Endothelial cell of umbilical vein (primary cell): ENCODE measurements around the gene CMBL. TPM values are rescaled to one million over a fixed set of nuclear protein-coding genes. Genes with fewer than 3 reads are reported as not detected.

Experiments used
- BruUV-seq: library from RNA; stranded (reverse); fragments of 400-500 nt; replicated peaks from 2 replicates; lab custom pipeline; 2021; lab: Mats Ljungman, UMichigan
- CTCF ChIA-PET: fragments of 300-600, 350-600 bp; sonication (Branson Sonifier 250); formaldehyde crosslinking; loops from one replicate; lab custom pipeline; 2021; ENCODE audit warnings: antibody characterized with exemption, inconsistent platforms; lab: Charles Lee
- POLR2A ChIA-PET: fragments of 300-600, 350-600 bp; sonication (Branson Sonifier 250); formaldehyde crosslinking; loops from one replicate; lab custom pipeline; 2021; ENCODE audit warnings: antibody characterized with exemption, inconsistent platforms; lab: Charles Lee
- DNase-seq: peaks from one replicate; pipeline ENCODE4 v3.0.0-alpha.2; 2011; ENCODE audit warnings: low read depth, low spot score
- FAIRE-seq: peaks from 2 replicates; lab custom pipeline; 2011; peaks lifted over from hg19 to GRCh38; lab: Jason Lieb, UNC
- H2AFZ ChIP-seq: 2 replicates; pipeline ENCODE4 v1.6.0; 2012; ENCODE audit warnings: low read depth, low read length, control low read depth, inconsistent platforms
- H3K27ac ChIP-seq: 2 replicates; pipeline ENCODE4 v1.5.1; 2011; ENCODE audit warnings: low read depth, mild to moderate bottlenecking, control low read depth, low read length, moderate library complexity; ENCODE audit not compliant: insufficient read depth
- H3K27me3 ChIP-seq, 2 experiments: 2 replicates each; pipeline versions ENCODE4 v1.6.0 to v1.6.1; 2011; ENCODE audit warnings: low read length in 2 of 2, mixed read lengths in 1 of 2; ENCODE audit not compliant: control insufficient read depth in 2 of 2, insufficient read depth in 2 of 2
- H3K36me3 ChIP-seq, 2 experiments: 2 replicates in 1 of 2; 3 replicates in 1 of 2; pipeline ENCODE4 v1.5.1; 2011; ENCODE audit warnings: low read length in 2 of 2, mild to moderate bottlenecking in 1 of 2, moderate library complexity in 1 of 2; ENCODE audit not compliant: control insufficient read depth in 2 of 2, insufficient read depth in 2 of 2; ENCODE audit errors: extremely low read depth in 1 of 2
- H3K4me1 ChIP-seq: 3 replicates; pipeline ENCODE4 v1.5.1; 2011; ENCODE audit warnings: mild to moderate bottlenecking, low read length; ENCODE audit not compliant: control insufficient read depth, insufficient read depth; ENCODE audit errors: extremely low read depth
- H3K4me2 ChIP-seq: 2 replicates; pipeline ENCODE4 v1.6.1; 2011; ENCODE audit warnings: low read length, control low read depth, mixed read lengths; ENCODE audit not compliant: insufficient read depth
- H3K4me3 ChIP-seq, 3 experiments: fragments of 200-600 bp in 1 of 3; sonication (generic), shearing (Covaris generic) in 1 of 3; replicated peaks in 1 of 3; 2 replicates each; pipeline ENCODE4 v1.5.1; 2011 to 2016; ENCODE audit warnings: control low read depth in 3 of 3, low read length in 3 of 3, mild to moderate bottlenecking in 2 of 3, inconsistent platforms in 1 of 3, low read depth in 1 of 3, moderate library complexity in 1 of 3; ENCODE audit not compliant: insufficient read depth in 1 of 3
- H3K79me2 ChIP-seq: 2 replicates; pipeline ENCODE4 v1.6.0; 2012; ENCODE audit warnings: low read length, inconsistent platforms; ENCODE audit not compliant: control insufficient read depth, insufficient read depth
- H3K9ac ChIP-seq: replicated peaks from 2 replicates; pipeline ENCODE3; 2011; ENCODE audit warnings: low read length, control low read depth; ENCODE audit not compliant: insufficient read depth; ENCODE audit errors: extremely low read depth
- H3K9me1 ChIP-seq: replicated peaks from 3 replicates; pipeline ENCODE4 v1.6.0; 2011; ENCODE audit warnings: mild to moderate bottlenecking, low read length; ENCODE audit not compliant: control insufficient read depth, insufficient read depth; ENCODE audit errors: extremely low read depth
- H3K9me3 ChIP-seq: replicated peaks from 2 replicates; pipeline ENCODE4 v1.5.1; 2012; ENCODE audit warnings: low read length, inconsistent platforms; ENCODE audit not compliant: control insufficient read depth, insufficient read depth
- H4K20me1 ChIP-seq: replicated peaks from 2 replicates; pipeline ENCODE3; 2011; ENCODE audit warnings: mild to moderate bottlenecking, low read length; ENCODE audit not compliant: control insufficient read depth, insufficient read depth; ENCODE audit errors: extremely low read depth
- CTCF ChIP-seq, 2 donors: IDR thresholded peaks; 1 replicate in 1 of 2; 2 replicates in 1 of 2; pipeline ENCODE4 v1.5.1; 2011; ENCODE audit warnings: low read length in 2 of 2, mild to moderate bottlenecking in 2 of 2, moderate library complexity in 2 of 2, control low read depth in 1 of 2, inconsistent platforms in 1 of 2, low read depth in 1 of 2; ENCODE audit not compliant: insufficient read depth in 1 of 2; ENCODE audit errors: extremely low read depth in 1 of 2
- EZH2 ChIP-seq: IDR thresholded peaks from 2 replicates; pipeline ENCODE4 v1.6.1; 2012; ENCODE audit warnings: borderline replicate concordance, low read depth, mild to moderate bottlenecking, moderate library complexity, low read length, inconsistent platforms; ENCODE audit not compliant: severe bottlenecking
- GATA2 ChIP-seq: IDR thresholded peaks from 2 replicates; pipeline ENCODE4 v1.7.0; 2011; ENCODE audit warnings: low read depth, mild to moderate bottlenecking, moderate library complexity, mixed read lengths, low read length; ENCODE audit not compliant: insufficient read length, insufficient read depth
- JUN ChIP-seq: IDR thresholded peaks from 2 replicates; pipeline ENCODE4 v1.6.1; 2011; ENCODE audit warnings: borderline replicate concordance, low read depth; ENCODE audit not compliant: insufficient read length, insufficient read depth
- MYC ChIP-seq: IDR thresholded peaks from one replicate; pipeline ENCODE4 v1.6.1; 2011; ENCODE audit warnings: mild to moderate bottlenecking, low read depth, low read length
- POLR2A ChIP-seq: IDR thresholded peaks from 2 replicates; pipeline ENCODE4 v1.6.1; 2012; ENCODE audit warnings: low read depth, mild to moderate bottlenecking, control low read depth, low read length
- POLR2AphosphoS5 ChIP-seq: IDR thresholded peaks from 2 replicates; pipeline ENCODE4 v1.6.1; 2012; ENCODE audit warnings: low read depth, mild to moderate bottlenecking, control low read depth, low read length, moderate library complexity; ENCODE audit not compliant: insufficient read depth
- dilution Hi-C: fragments of 300-500 bp; cut with MboI; formaldehyde crosslinking; loops from one replicate; pipeline ENCODE4 v1.15.0; 2019; ENCODE audit warnings: low sequenced_read_pairs; ENCODE audit not compliant: extremely low pct_ligation_motif_present
- intact Hi-C: fragments of 100-400 bp; cut with micrococcal nuclease; formaldehyde crosslinking; loops from one replicate; pipeline ENCODE4 v1.10.0; 2022
- polyA plus RNA-seq, 4 experiments: library from polyadenylated mRNA; depleted of rRNA in 3 of 4; stranded (reverse) in 3 of 4; unstranded in 1 of 4; fragments of >200 nt; gene quantifications; 2 replicates each; pipeline versions ENCODE4 v1.2.1 to v1.2.3, GENCODE V29; 2011 to 2012; ENCODE audit warnings: missing spikeins in 1 of 4
- total RNA-seq: library from RNA; stranded (reverse); gene quantifications from 2 replicates; pipeline ENCODE4 v1.2.3, GENCODE V29; 2021

CMBL gene
- total and polyA plus RNA-seq, 2 donors (not counting 3 experiments of a cell fraction or from before 2014, with no cell fraction given), result 15.9 to 19.8 TPM

DNA sequence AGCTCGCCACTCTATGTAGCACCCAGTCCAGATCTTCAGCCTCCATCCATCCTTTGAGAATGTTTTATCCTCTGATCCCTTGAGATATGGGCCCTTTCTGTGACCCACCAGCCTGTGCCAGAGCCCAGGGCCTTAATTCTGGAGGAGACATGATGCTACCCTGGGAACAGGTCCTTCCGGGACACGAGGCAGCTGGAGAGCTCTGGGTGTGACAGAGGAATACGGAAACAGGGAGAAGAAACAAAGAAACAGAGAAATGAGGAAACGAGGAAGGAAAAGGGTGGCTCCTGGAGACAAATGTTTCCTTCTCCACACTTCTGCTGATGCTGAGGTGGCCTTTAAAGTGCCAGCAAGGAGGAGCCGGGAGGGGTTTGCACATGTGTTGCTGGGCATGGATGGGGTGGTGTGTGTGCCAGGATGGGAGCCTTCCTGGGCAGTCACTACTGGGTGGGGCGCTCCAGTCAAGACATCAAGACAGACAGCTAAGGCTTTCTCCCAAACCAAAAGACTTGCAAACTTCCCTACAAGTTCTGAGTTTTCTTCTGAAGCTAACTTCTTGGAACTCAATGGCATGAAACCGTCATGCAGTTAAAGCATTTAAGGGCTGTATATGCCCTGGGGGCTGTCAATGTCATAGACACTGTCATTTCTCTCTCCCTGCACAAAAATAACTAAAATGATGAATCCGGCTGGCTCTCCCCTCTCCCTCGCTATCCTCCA lies 23.0 kb upstream of the CMBL start:
- intact Hi-C loops (no loop called here), dilution Hi-C loops (no loop called here)
- Histone ChIP-seq H3K4me3 (no peak overlapping the region), H3K27ac (no peak overlapping the region), H3K9me3 (no peaks in the 10 kb centered on the region), H3K36me3 (no peaks in the 10 kb centered on the region), H3K9ac (no peak overlapping the region), H3K79me2 (no peaks in the 10 kb centered on the region), H3K4me2 (no peak overlapping the region), H2AFZ (no peak overlapping the region), H3K4me1 (no peaks in the 10 kb centered on the region), H4K20me1 (no peaks in the 10 kb centered on the region), H3K9me1 (no peaks in the 10 kb centered on the region), H3K27me3 (peaks cover 9 to 16% of the 10 kb centered on the region in 2 experiments)
- no peak for DNase-seq
- FAIRE-seq, result no peak
- ChIA-PET POLR2A (interaction anchor here (1.5 kb wide), 1 partner anchor 23 kb away, joined by 5 read pairs; the partner anchor contains the start of gene MARCHF6), CTCF (interaction anchor here (0.9 to 4.5 kb wide), 4 partner anchors 21 to 47 kb away, joined by 3 to 21 read pairs (median 6); no protein-coding TSS in a partner anchor)
- TF ChIP-seq EZH2, result no peak
- TF ChIP-seq POLR2AphosphoS5, result no peak
- no peak for TF ChIP-seq CTCF (IDR thresholded peaks at IDR 0.05; ENCODE audit: extremely low read depth in 1 of 2, insufficient read depth in 1 of 2, low read depth in 1 of 2, low read length in 2 of 2)
- TF ChIP-seq MYC, result no peak
- no peak for TF ChIP-seq GATA2
- TF ChIP-seq JUN, result no peak
- TF ChIP-seq POLR2A, result no peak
- no TSS peak for BruUV-seq
